Measurements from ENCODE around the gene ZC3H18.

DNA sequence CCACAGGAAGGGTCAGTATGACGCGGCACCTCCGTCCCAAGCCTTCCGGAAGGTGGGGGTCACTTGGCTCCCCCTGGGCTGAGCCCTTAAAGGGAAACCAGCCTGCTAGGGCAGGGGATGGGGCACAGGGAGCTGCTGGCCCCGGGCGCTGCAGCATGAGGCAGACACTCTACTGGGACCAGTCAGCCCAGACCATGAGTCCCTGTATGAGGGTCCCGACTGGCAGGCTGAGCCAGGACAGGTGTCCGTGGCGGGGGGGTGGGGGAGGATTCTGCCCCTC lies 43.4 kb upstream of the ZC3H18 start:
- TF ChIP-seq CTCF (IDR thresholded peaks at IDR 0.05; ENCODE audit: insufficient read depth, low read length) (no peak), GABPA (IDR thresholded peaks at IDR 0.05; ENCODE audit: low read depth) (no peak)

All from HL-60 (cell line).